Measurements from ENCODE around the gene ITM2C. TPM values are rescaled to one million over a fixed set of nuclear protein-coding genes. Genes with fewer than 3 reads are reported as not detected.

ITM2C gene
- total and polyA plus RNA-seq, 8 donors = 26.9 to 1,030 (median 47.2) TPM

- 90 to 96% (median 94%) methylated on average over 17 to 18 of the region's 18 CpGs for WGBS, 5 donors
- Histone ChIP-seq H3K27ac (no peak overlapping the region), H3K27me3 (peaks cover 0 to 10% (median 0%) of the 10 kb centered on the region in 3 donors), H3K4me3 (no peak overlapping the region), H3K9me3 (no peaks in the 10 kb centered on the region), H3K36me3 (no peaks in the 10 kb centered on the region), H3K4me1 (no peaks in the 10 kb centered on the region)
- TF ChIP-seq EP300 (IDR thresholded peaks at IDR 0.05) (no peak), POLR2A (IDR thresholded peaks at IDR 0.05) (no peak), POLR2AphosphoS5 (IDR thresholded peaks at IDR 0.05) (no peak)
- TF ChIP-seq, protein P1, sequence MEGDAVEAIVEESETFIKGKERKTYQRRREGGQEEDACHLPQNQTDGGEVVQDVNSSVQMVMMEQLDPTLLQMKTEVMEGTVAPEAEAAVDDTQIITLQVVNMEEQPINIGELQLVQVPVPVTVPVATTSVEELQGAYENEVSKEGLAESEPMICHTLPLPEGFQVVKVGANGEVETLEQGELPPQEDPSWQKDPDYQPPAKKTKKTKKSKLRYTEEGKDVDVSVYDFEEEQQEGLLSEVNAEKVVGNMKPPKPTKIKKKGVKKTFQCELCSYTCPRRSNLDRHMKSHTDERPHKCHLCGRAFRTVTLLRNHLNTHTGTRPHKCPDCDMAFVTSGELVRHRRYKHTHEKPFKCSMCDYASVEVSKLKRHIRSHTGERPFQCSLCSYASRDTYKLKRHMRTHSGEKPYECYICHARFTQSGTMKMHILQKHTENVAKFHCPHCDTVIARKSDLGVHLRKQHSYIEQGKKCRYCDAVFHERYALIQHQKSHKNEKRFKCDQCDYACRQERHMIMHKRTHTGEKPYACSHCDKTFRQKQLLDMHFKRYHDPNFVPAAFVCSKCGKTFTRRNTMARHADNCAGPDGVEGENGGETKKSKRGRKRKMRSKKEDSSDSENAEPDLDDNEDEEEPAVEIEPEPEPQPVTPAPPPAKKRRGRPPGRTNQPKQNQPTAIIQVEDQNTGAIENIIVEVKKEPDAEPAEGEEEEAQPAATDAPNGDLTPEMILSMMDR (IDR thresholded peaks at IDR 0.05) = no peak
- no peak for DNase-seq
- intact Hi-C loops (cut with DNase I; ENCODE audit: low total_unique reads) = loop anchor here (10.0 kb wide), 1 partner anchor 65 kb away; no protein-coding TSS in a partner anchor
These were observed 45.3 kb downstream of the ITM2C start for GRCh38 chr2:230909841-230910545.

GRCh38 chr2:230910546-230911177 is 45.9 kb downstream of the ITM2C start:
- Histone ChIP-seq H3K4me1 (no peaks in the 10 kb centered on the region), H3K9me3 (no peaks in the 10 kb centered on the region), H3K4me3 (no peak overlapping the region), H3K27ac (no peak overlapping the region), H3K36me3 (no peaks in the 10 kb centered on the region), H3K27me3 (peaks cover 0 to 13% (median 0%) of the 10 kb centered on the region in 3 donors)
- TF ChIP-seq EP300 (IDR thresholded peaks at IDR 0.05) (no peak), POLR2AphosphoS5 (IDR thresholded peaks at IDR 0.05) (no peak), POLR2A (IDR thresholded peaks at IDR 0.05) (no peak)
- TF ChIP-seq, protein P1 (IDR thresholded peaks at IDR 0.05) = no peak
- WGBS, 5 donors = 80 to 91% (median 83%) methylated on average over 13 of the region's 13 CpGs
- intact Hi-C loops (cut with DNase I; ENCODE audit: low total_unique reads) = loop anchor here (10.0 kb wide), 1 partner anchor 66 kb away; no protein-coding TSS in a partner anchor
- DNase-seq = no peak

DNA sequence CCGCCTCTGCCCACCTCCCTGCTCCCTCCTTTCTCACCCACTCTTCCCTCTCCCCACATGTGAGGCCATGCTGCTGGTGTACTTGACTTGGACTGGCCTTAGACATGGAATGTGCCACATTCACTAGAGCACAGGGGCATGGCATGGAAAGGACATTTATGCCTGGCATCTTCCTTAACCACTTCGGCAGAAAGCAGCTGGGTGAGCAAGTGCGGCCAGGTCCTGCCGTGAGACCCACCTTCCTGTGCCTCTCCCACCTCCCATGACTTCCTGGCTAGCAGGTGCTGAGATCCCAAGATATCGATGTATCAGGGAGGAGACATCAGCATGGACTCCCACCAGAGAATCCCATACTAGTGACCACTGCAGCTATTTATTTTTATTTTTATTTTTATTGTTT is 47.3 kb downstream of the ITM2C start:
- no peak for DNase-seq
- H3K27ac ChIP-seq = no peak overlapping the region
- intact Hi-C loops (cut with DNase I; ENCODE audit: low total_unique reads) = loop anchor here (10.0 kb wide), 1 partner anchor 67 kb away; no protein-coding TSS in a partner anchor
- TF ChIP-seq EP300 (IDR thresholded peaks at IDR 0.05) = no peak
- no peak for TF ChIP-seq POLR2AphosphoS5 (IDR thresholded peaks at IDR 0.05)
- TF ChIP-seq, protein P1 (IDR thresholded peaks at IDR 0.05) = no peak
- no peak for TF ChIP-seq POLR2A (IDR thresholded peaks at IDR 0.05)
- no peak overlapping the region for H3K4me3 ChIP-seq
- no peaks in the 10 kb centered on the region for H3K36me3 ChIP-seq
- WGBS, 5 donors = 79 to 93% (median 92%) methylated on average over 5 of the region's 5 CpGs
- H3K9me3 ChIP-seq = no peaks in the 10 kb centered on the region
- no peaks in the 10 kb centered on the region for H3K4me1 ChIP-seq
- peaks cover 0 to 13% (median 0%) of the 10 kb centered on the region in 3 donors for H3K27me3 ChIP-seq

GRCh38 chr2:230912724-230913123 is 48.0 kb downstream of the ITM2C start:
- DNase-seq = no peak
- Histone ChIP-seq H3K27ac (no peak overlapping the region), H3K36me3 (no peaks in the 10 kb centered on the region), H3K27me3 (peaks cover 0 to 13% (median 0%) of the 10 kb centered on the region in 3 donors), H3K4me3 (no peak overlapping the region), H3K4me1 (no peaks in the 10 kb centered on the region), H3K9me3 (no peaks in the 10 kb centered on the region)
- intact Hi-C loops (cut with DNase I; ENCODE audit: low total_unique reads) = loop anchor here (10.0 kb wide), 1 partner anchor 68 kb away; no protein-coding TSS in a partner anchor
- 88 to 96% (median 94%) methylated on average over 5 of the region's 5 CpGs for WGBS, 5 donors
- no peak for TF ChIP-seq EP300 (IDR thresholded peaks at IDR 0.05)
- TF ChIP-seq, protein P1 (IDR thresholded peaks at IDR 0.05) = no peak
- TF ChIP-seq POLR2AphosphoS5 (IDR thresholded peaks at IDR 0.05) = no peak
- TF ChIP-seq POLR2A (IDR thresholded peaks at IDR 0.05) = no peak

All from stomach (tissue), 9 donors.